Endothelial cell of umbilical vein (primary cell): ENCODE results near the gene CYP1B1. TPM values are rescaled to one million over a fixed set of nuclear protein-coding genes. Genes with fewer than 3 reads are reported as not detected.

Experiments used
- BruUV-seq: library from RNA; stranded (reverse); fragments of 400-500 nt; replicated peaks from 2 replicates; lab custom pipeline; 2021; lab: Mats Ljungman, UMichigan
- CTCF ChIA-PET: fragments of 300-600, 350-600 bp; sonication (Branson Sonifier 250); formaldehyde crosslinking; loops from one replicate; lab custom pipeline; 2021; ENCODE audit warnings: antibody characterized with exemption, inconsistent platforms; lab: Charles Lee
- POLR2A ChIA-PET: fragments of 300-600, 350-600 bp; sonication (Branson Sonifier 250); formaldehyde crosslinking; loops from one replicate; lab custom pipeline; 2021; ENCODE audit warnings: antibody characterized with exemption, inconsistent platforms; lab: Charles Lee
- DNase-seq: peaks from one replicate; pipeline ENCODE4 v3.0.0-alpha.2; 2011; ENCODE audit warnings: low read depth, low spot score
- FAIRE-seq: peaks from 2 replicates; lab custom pipeline; 2011; peaks lifted over from hg19 to GRCh38; lab: Jason Lieb, UNC
- H2AFZ ChIP-seq: 2 replicates; pipeline ENCODE4 v1.6.0; 2012; ENCODE audit warnings: low read depth, low read length, control low read depth, inconsistent platforms
- H3K27ac ChIP-seq: 2 replicates; pipeline ENCODE4 v1.5.1; 2011; ENCODE audit warnings: low read depth, mild to moderate bottlenecking, control low read depth, low read length, moderate library complexity; ENCODE audit not compliant: insufficient read depth
- H3K27me3 ChIP-seq, 2 experiments: 2 replicates each; pipeline versions ENCODE4 v1.6.0 to v1.6.1; 2011; ENCODE audit warnings: low read length in 2 of 2, mixed read lengths in 1 of 2; ENCODE audit not compliant: control insufficient read depth in 2 of 2, insufficient read depth in 2 of 2
- H3K36me3 ChIP-seq, 2 experiments: 2 replicates in 1 of 2; 3 replicates in 1 of 2; pipeline ENCODE4 v1.5.1; 2011; ENCODE audit warnings: low read length in 2 of 2, mild to moderate bottlenecking in 1 of 2, moderate library complexity in 1 of 2; ENCODE audit not compliant: control insufficient read depth in 2 of 2, insufficient read depth in 2 of 2; ENCODE audit errors: extremely low read depth in 1 of 2
- H3K4me1 ChIP-seq: 3 replicates; pipeline ENCODE4 v1.5.1; 2011; ENCODE audit warnings: mild to moderate bottlenecking, low read length; ENCODE audit not compliant: control insufficient read depth, insufficient read depth; ENCODE audit errors: extremely low read depth
- H3K4me2 ChIP-seq: 2 replicates; pipeline ENCODE4 v1.6.1; 2011; ENCODE audit warnings: low read length, control low read depth, mixed read lengths; ENCODE audit not compliant: insufficient read depth
- H3K4me3 ChIP-seq, 3 experiments: fragments of 200-600 bp in 1 of 3; sonication (generic), shearing (Covaris generic) in 1 of 3; replicated peaks in 1 of 3; 2 replicates each; pipeline ENCODE4 v1.5.1; 2011 to 2016; ENCODE audit warnings: control low read depth in 3 of 3, low read length in 3 of 3, mild to moderate bottlenecking in 2 of 3, inconsistent platforms in 1 of 3, low read depth in 1 of 3, moderate library complexity in 1 of 3; ENCODE audit not compliant: insufficient read depth in 1 of 3
- H3K79me2 ChIP-seq: 2 replicates; pipeline ENCODE4 v1.6.0; 2012; ENCODE audit warnings: low read length, inconsistent platforms; ENCODE audit not compliant: control insufficient read depth, insufficient read depth
- H3K9ac ChIP-seq: replicated peaks from 2 replicates; pipeline ENCODE3; 2011; ENCODE audit warnings: low read length, control low read depth; ENCODE audit not compliant: insufficient read depth; ENCODE audit errors: extremely low read depth
- H3K9me1 ChIP-seq: replicated peaks from 3 replicates; pipeline ENCODE4 v1.6.0; 2011; ENCODE audit warnings: mild to moderate bottlenecking, low read length; ENCODE audit not compliant: control insufficient read depth, insufficient read depth; ENCODE audit errors: extremely low read depth
- H3K9me3 ChIP-seq: replicated peaks from 2 replicates; pipeline ENCODE4 v1.5.1; 2012; ENCODE audit warnings: low read length, inconsistent platforms; ENCODE audit not compliant: control insufficient read depth, insufficient read depth
- H4K20me1 ChIP-seq: replicated peaks from 2 replicates; pipeline ENCODE3; 2011; ENCODE audit warnings: mild to moderate bottlenecking, low read length; ENCODE audit not compliant: control insufficient read depth, insufficient read depth; ENCODE audit errors: extremely low read depth
- CTCF ChIP-seq, 2 donors: IDR thresholded peaks; 1 replicate in 1 of 2; 2 replicates in 1 of 2; pipeline ENCODE4 v1.5.1; 2011; ENCODE audit warnings: low read length in 2 of 2, mild to moderate bottlenecking in 2 of 2, moderate library complexity in 2 of 2, control low read depth in 1 of 2, inconsistent platforms in 1 of 2, low read depth in 1 of 2; ENCODE audit not compliant: insufficient read depth in 1 of 2; ENCODE audit errors: extremely low read depth in 1 of 2
- EZH2 ChIP-seq: IDR thresholded peaks from 2 replicates; pipeline ENCODE4 v1.6.1; 2012; ENCODE audit warnings: borderline replicate concordance, low read depth, mild to moderate bottlenecking, moderate library complexity, low read length, inconsistent platforms; ENCODE audit not compliant: severe bottlenecking
- FOS ChIP-seq: IDR thresholded peaks from 2 replicates; pipeline ENCODE4 v1.6.1; 2011; ENCODE audit warnings: mild to moderate bottlenecking, low read length, moderate library complexity, borderline replicate concordance; ENCODE audit not compliant: insufficient read depth
- GATA2 ChIP-seq: IDR thresholded peaks from 2 replicates; pipeline ENCODE4 v1.7.0; 2011; ENCODE audit warnings: low read depth, mild to moderate bottlenecking, moderate library complexity, mixed read lengths, low read length; ENCODE audit not compliant: insufficient read length, insufficient read depth
- JUN ChIP-seq: IDR thresholded peaks from 2 replicates; pipeline ENCODE4 v1.6.1; 2011; ENCODE audit warnings: borderline replicate concordance, low read depth; ENCODE audit not compliant: insufficient read length, insufficient read depth
- MAX ChIP-seq: IDR thresholded peaks from 2 replicates; pipeline ENCODE4 v1.6.1; 2011; ENCODE audit not compliant: insufficient read depth, insufficient read length
- MYC ChIP-seq: IDR thresholded peaks from one replicate; pipeline ENCODE4 v1.6.1; 2011; ENCODE audit warnings: mild to moderate bottlenecking, low read depth, low read length
- POLR2A ChIP-seq: IDR thresholded peaks from 2 replicates; pipeline ENCODE4 v1.6.1; 2012; ENCODE audit warnings: low read depth, mild to moderate bottlenecking, control low read depth, low read length
- POLR2AphosphoS5 ChIP-seq: IDR thresholded peaks from 2 replicates; pipeline ENCODE4 v1.6.1; 2012; ENCODE audit warnings: low read depth, mild to moderate bottlenecking, control low read depth, low read length, moderate library complexity; ENCODE audit not compliant: insufficient read depth
- dilution Hi-C: fragments of 300-500 bp; cut with MboI; formaldehyde crosslinking; loops from one replicate; pipeline ENCODE4 v1.15.0; 2019; ENCODE audit warnings: low sequenced_read_pairs; ENCODE audit not compliant: extremely low pct_ligation_motif_present
- intact Hi-C: fragments of 100-400 bp; cut with micrococcal nuclease; formaldehyde crosslinking; loops from one replicate; pipeline ENCODE4 v1.10.0; 2022
- polyA plus RNA-seq, 4 experiments: library from polyadenylated mRNA; depleted of rRNA in 3 of 4; stranded (reverse) in 3 of 4; unstranded in 1 of 4; fragments of >200 nt; gene quantifications; 2 replicates each; pipeline versions ENCODE4 v1.2.1 to v1.2.3, GENCODE V29; 2011 to 2012; ENCODE audit warnings: missing spikeins in 1 of 4
- total RNA-seq: library from RNA; stranded (reverse); gene quantifications from 2 replicates; pipeline ENCODE4 v1.2.3, GENCODE V29; 2021

CYP1B1 gene
- total and polyA plus RNA-seq, 2 donors (not counting 3 experiments of a cell fraction or from before 2014, with no cell fraction given) = 0.01 TPM; not detected in 1

- BruUV-seq = no TSS peak
- H4K20me1 ChIP-seq = no peaks in the 10 kb centered on the region
- POLR2A ChIA-PET = no interaction called here
Observed at GRCh38 chr2:38077431-38077769, 1.4 kb upstream of the CYP1B1 start.

More at GRCh38 chr2:38077431-38077769, 1.4 kb upstream of the CYP1B1 start:
- H3K4me1 ChIP-seq = peaks cover 16% of the 10 kb centered on the region
- CTCF ChIA-PET = interaction anchor here (0.9 to 1.5 kb wide), 4 partner anchors 10 to 197 kb away, joined by 3 to 5 read pairs (median 3); no protein-coding TSS in a partner anchor
- intact Hi-C loops = loop anchor here (10.0 kb wide), 2 partner anchors 197 to 297 kb away; partner anchors contain the start of gene ATL2
- TF ChIP-seq CTCF (IDR thresholded peaks at IDR 0.05; ENCODE audit: extremely low read depth in 1 of 2, insufficient read depth in 1 of 2, low read depth in 1 of 2, low read length in 2 of 2) (no peak), JUN (no peak), EZH2 (no peak), FOS (no peak), GATA2 (no peak), POLR2A (no peak), MAX (no peak), POLR2AphosphoS5 (no peak), MYC (no peak)
- H3K9me1 ChIP-seq = no peaks in the 10 kb centered on the region
- no peak overlapping the region for H3K27ac ChIP-seq
- H2AFZ ChIP-seq = no peak overlapping the region
- no peaks in the 10 kb centered on the region for H3K79me2 ChIP-seq
- peak overlapping the region; percentile 63 for H3K4me2 ChIP-seq
- peaks cover 44 to 48% of the 10 kb centered on the region in 2 experiments for H3K27me3 ChIP-seq
- H3K9me3 ChIP-seq = no peaks in the 10 kb centered on the region
- H3K4me3 ChIP-seq = peak overlapping the region in 2 of 3 experiments; percentile 32 to 34
- no peak overlapping the region for H3K9ac ChIP-seq
- dilution Hi-C loops = no loop called here
- no peak for FAIRE-seq
- no peak for DNase-seq
- no peaks in the 10 kb centered on the region for H3K36me3 ChIP-seq
